Measurements from ENCODE around the gene AKR1C2.

GRCh38 chr10:5040781-5041470, 37.3 kb upstream of the AKR1C2 start:
- no peak for TF ChIP-seq CTCF (IDR thresholded peaks at IDR 0.05; ENCODE audit: low read length)
- TF ChIP-seq EZH2 (optimal IDR thresholded peaks at IDR 0.05; ENCODE audit: low read depth, low read length): no peak

All from MM.1S (cell line).